Measurements from ENCODE around the gene ZCRB1.

Gene ZCRB1

DNA sequence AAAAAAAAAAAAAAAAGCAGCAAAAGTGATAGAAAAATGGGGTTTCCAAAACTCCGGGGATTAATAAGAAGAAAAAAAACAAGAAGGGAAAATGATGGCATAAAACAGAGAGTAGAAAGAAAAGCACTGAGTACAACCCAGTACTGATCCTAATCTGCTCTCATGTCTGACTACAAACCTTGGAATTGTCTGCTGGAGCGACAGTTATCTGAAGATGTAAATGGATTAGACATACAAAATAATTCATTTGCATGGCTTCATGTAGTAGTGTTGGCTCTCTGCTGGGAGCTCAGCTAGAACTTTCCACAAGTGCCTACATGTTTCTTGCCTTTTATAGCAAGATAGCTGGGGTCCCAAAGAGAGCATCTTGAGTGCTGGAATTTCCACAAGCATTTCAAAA, 34.2 kb downstream of the ZCRB1 start:
- TF ChIP-seq, protein P1, sequence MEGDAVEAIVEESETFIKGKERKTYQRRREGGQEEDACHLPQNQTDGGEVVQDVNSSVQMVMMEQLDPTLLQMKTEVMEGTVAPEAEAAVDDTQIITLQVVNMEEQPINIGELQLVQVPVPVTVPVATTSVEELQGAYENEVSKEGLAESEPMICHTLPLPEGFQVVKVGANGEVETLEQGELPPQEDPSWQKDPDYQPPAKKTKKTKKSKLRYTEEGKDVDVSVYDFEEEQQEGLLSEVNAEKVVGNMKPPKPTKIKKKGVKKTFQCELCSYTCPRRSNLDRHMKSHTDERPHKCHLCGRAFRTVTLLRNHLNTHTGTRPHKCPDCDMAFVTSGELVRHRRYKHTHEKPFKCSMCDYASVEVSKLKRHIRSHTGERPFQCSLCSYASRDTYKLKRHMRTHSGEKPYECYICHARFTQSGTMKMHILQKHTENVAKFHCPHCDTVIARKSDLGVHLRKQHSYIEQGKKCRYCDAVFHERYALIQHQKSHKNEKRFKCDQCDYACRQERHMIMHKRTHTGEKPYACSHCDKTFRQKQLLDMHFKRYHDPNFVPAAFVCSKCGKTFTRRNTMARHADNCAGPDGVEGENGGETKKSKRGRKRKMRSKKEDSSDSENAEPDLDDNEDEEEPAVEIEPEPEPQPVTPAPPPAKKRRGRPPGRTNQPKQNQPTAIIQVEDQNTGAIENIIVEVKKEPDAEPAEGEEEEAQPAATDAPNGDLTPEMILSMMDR (IDR thresholded peaks at IDR 0.05; ENCODE audit: extremely low read depth, insufficient read depth, missing control alignments), result no peak
- no peak for DNase-seq (ENCODE audit: low spot score)
- in situ Hi-C loops (cut with MboI; ENCODE audit: low pct_unique_long_range_greater_than_20kb, low sequenced_read_pairs, unreplicated experiment), result no loop called here

DNA sequence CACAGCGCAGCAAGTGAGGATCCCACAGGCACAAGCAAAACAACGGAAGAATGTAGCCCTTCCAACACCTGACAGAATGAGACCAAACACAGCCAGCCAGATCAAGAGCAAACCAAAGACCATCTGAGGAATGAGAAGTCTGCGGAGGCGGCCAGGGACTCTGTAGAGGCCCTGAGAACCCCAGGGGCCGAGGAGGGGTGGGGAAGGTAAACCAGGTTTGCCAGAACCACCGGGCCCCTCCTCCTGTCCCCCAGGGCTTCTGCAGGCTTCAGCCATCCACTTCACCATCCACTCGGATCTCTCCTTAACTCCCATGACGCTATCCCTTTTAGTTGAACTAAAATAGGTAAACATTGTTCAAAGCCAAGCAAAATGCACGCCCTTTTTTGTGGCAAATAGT, 37.4 kb downstream of the ZCRB1 start:
- TF ChIP-seq, protein P1 (IDR thresholded peaks at IDR 0.05; ENCODE audit: extremely low read depth, insufficient read depth, missing control alignments), result no peak
- no peak for DNase-seq (ENCODE audit: low spot score)
- in situ Hi-C loops (cut with MboI; ENCODE audit: low pct_unique_long_range_greater_than_20kb, low sequenced_read_pairs, unreplicated experiment), result no loop called here

DNA sequence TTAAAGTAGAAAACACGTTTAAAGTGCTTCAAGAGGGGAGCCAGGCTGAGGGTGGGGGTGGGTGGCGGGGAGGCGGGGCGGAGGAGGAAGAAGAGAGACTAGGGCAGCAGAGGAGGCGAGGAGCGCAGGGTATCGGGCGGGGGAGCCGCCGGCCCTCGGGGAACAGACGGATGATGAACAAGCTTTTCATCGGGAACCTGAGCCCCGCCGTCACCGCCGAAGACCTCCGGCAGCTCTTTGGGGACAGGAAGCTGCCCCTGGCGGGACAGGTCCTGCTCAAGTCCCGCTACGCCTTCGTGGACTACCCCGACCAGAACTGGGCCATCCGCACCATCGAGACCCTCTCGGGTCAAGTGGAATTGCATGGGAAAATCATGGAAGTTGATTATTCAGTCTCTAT, 39.2 kb downstream of the ZCRB1 start:
- in situ Hi-C loops (cut with MboI; ENCODE audit: low pct_unique_long_range_greater_than_20kb, low sequenced_read_pairs, unreplicated experiment), result no loop called here
- TF ChIP-seq, protein P1 (IDR thresholded peaks at IDR 0.05; ENCODE audit: extremely low read depth, insufficient read depth, missing control alignments), result no peak
- no peak for DNase-seq (ENCODE audit: low spot score)

DNA sequence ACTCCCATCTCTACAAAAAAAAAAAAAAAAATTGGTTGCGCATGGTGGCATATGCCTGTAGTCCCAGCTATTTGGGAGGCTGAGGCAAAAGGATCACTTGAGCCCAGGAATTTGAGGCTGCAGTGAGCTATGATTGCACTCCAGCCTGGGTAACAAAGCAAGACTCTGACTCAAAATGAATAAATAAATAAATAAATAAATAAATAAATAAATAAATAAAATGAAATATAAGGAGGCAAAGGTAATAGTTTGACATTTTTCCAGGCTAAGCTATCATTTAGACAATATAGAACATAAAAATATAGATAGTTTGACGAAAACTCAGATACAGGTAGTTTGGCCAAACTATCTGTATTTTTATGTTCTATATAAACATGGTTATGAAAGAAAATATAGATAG, 40.5 kb downstream of the ZCRB1 start:
- DNase-seq (ENCODE audit: low spot score), result no peak
- TF ChIP-seq, protein P1 (IDR thresholded peaks at IDR 0.05; ENCODE audit: extremely low read depth, insufficient read depth, missing control alignments), result no peak
- in situ Hi-C loops (cut with MboI; ENCODE audit: low pct_unique_long_range_greater_than_20kb, low sequenced_read_pairs, unreplicated experiment), result no loop called here

DNA sequence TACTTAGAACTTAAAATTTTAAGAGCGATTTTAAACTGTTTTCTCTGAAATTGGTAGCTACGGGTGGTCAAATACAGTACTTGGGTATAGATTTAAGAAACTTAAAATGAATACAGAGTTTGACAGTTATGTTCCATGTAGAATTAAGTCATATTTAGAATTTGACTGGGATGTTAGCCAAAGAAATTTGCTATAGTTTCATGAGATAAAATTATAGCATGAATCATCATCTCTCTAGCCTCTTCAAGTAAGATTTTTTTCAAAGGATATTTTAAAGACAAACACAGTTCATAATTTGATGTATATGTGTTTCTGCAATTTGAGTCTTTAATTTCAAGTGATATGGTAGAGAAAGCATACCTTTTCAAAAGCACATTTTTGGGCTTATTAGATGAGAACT, 41.0 kb downstream of the ZCRB1 start:
- no peak for DNase-seq (ENCODE audit: low spot score)

DNA sequence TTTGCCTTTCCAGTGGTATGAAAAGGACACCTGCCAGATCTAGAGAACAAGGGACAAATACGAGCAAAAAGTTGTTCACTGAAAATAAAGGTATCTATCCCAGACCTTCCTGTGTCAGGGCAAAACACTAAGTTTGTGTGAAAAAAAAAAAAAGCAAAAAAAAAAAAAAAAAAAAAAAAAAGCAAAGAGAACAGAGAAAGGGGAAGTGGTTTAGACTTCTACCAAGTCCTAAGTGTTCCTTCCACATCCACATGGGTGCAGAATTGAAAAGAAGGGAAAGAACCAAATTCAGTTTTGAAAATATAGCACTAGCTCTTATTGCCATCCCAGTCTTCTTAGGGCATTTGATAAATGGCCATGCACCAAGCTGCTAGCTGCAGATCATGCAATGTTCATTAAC, 41.7 kb downstream of the ZCRB1 start:
- in situ Hi-C loops (cut with MboI; ENCODE audit: low pct_unique_long_range_greater_than_20kb, low sequenced_read_pairs, unreplicated experiment), result no loop called here
- DNase-seq (ENCODE audit: low spot score), result no peak
- TF ChIP-seq, protein P1 (IDR thresholded peaks at IDR 0.05; ENCODE audit: extremely low read depth, insufficient read depth, missing control alignments), result no peak

More for the DNA sequence above, 41.0 kb downstream of the ZCRB1 start:
- in situ Hi-C loops (cut with MboI; ENCODE audit: low pct_unique_long_range_greater_than_20kb, low sequenced_read_pairs, unreplicated experiment), result no loop called here
- TF ChIP-seq, protein P1 (IDR thresholded peaks at IDR 0.05; ENCODE audit: extremely low read depth, insufficient read depth, missing control alignments), result no peak

DNA sequence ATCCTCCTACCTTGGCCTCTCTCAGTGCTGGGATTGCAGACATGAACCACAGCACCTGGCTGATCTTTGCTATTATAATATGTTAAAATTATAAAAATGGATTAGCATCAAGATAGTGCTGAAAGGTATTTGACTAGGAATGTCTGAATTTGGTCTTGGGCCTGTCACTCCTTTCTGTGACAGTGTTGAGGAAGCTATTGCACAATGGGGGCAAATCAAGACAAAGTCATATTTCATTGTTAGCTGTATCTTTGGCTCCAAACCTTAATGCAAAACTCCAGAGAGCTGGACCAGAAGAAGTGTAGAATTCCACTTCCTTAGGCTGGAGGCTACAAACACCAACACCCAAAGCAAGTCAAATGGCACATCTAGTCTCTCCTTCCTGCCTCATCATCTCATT, 42.2 kb downstream of the ZCRB1 start:
- TF ChIP-seq, protein P1 (IDR thresholded peaks at IDR 0.05; ENCODE audit: extremely low read depth, insufficient read depth, missing control alignments), result no peak
- DNase-seq (ENCODE audit: low spot score), result no peak
- in situ Hi-C loops (cut with MboI; ENCODE audit: low pct_unique_long_range_greater_than_20kb, low sequenced_read_pairs, unreplicated experiment), result no loop called here

All from GM13977 (cell line).